ENCODE data around the gene ATOX1. TPM values are rescaled to one million over a fixed set of nuclear protein-coding genes. Genes with fewer than 3 reads are reported as not detected.

The ATOX1 gene
- total and polyA plus RNA-seq, 2 of the 4 experiments (the other 2 are of a cell fraction): 56.3 to 360 TPM

GRCh38 chr5:151805414-151806223 lies 47.2 kb upstream of the ATOX1 start:
- peaks cover 19% of the 10 kb centered on the region; the same call in 1 of the 2 replicates for H4K20me1 ChIP-seq (ENCODE audit: insufficient read depth, low read length)
- H3K4me1 ChIP-seq (ENCODE audit: control insufficient read depth, insufficient read depth, low read length): peaks cover 1% of the 10 kb centered on the region; the same call in 1 of the 2 replicates
- ATAC-seq (ENCODE audit: low read depth): peak; percentile 41
- H3K79me1 ChIP-seq (ENCODE audit: low read depth in 1 of 2, low read length in 2 of 2): peaks cover 31 to 57% of the 10 kb centered on the region in 2 experiments
- no peak overlapping the region for H3K4me3 ChIP-seq (ENCODE audit: insufficient read depth, low read depth, low read length)
- no peaks in the 10 kb centered on the region for H3K27me3 ChIP-seq (ENCODE audit: control insufficient read depth, insufficient read depth, low read length)
- TF ChIP-seq RCOR1 (IDR thresholded peaks at IDR 0.05; ENCODE audit: insufficient replicate concordance, low read length) (no peak), MAFK (IDR thresholded peaks at IDR 0.05; ENCODE audit: low read depth, low read length) (no peak), USF2 (IDR thresholded peaks at IDR 0.05; ENCODE audit: low read depth, low read length) (no peak), RAD21 (IDR thresholded peaks at IDR 0.05; ENCODE audit: low read length) (no peak), ELK1 (IDR thresholded peaks at IDR 0.05; ENCODE audit: borderline replicate concordance, low read depth, low read length) (no peak), RFX5 (IDR thresholded peaks at IDR 0.05; ENCODE audit: low read depth, low read length) (no peak), POLR2A (IDR thresholded peaks at IDR 0.05; ENCODE audit: low read depth, low read length) (no peak), CHD1 (IDR thresholded peaks at IDR 0.05; ENCODE audit: low read depth, low read length) (no peak), BHLHE40 (IDR thresholded peaks at IDR 0.05; ENCODE audit: low read depth, low read length) (no peak), CTCF (conservative IDR thresholded peaks at IDR 0.05; ENCODE audit: low read depth, low read length) (no peak), CEBPB (IDR thresholded peaks at IDR 0.05; ENCODE audit: low read depth, low read length) (no peak), SMC3 (IDR thresholded peaks at IDR 0.05; ENCODE audit: low read depth, low read length) (no peak)
- H4K5ac ChIP-seq (ENCODE audit: low read depth, low read length): no peak overlapping the region
- no peak overlapping the region for H2AFZ ChIP-seq (replicated peaks; ENCODE audit: low read length, poor library complexity)
- intact Hi-C loops (cut with micrococcal nuclease): no loop called here
- peaks cover 3% of the 10 kb centered on the region; the same call in 1 of the 2 replicates for H3K9me1 ChIP-seq (ENCODE audit: insufficient read depth, low read length)
- in situ Hi-C loops (cut with MboI; ENCODE audit: low sequenced_read_pairs): no loop called here
- peak; percentile 54 for DNase-seq
- H3K18ac ChIP-seq (ENCODE audit: low read depth, low read length): no peak overlapping the region
- no peak overlapping the region for H3K4me2 ChIP-seq (ENCODE audit: low read depth, low read length)
- no peak overlapping the region for H2AK9ac ChIP-seq (replicated peaks; ENCODE audit: low read depth, low read length, poor library complexity)
- H3K9me3 ChIP-seq (ENCODE audit: control insufficient read depth, insufficient read depth, low read length): no peaks in the 10 kb centered on the region
- no peak overlapping the region for H2BK15ac ChIP-seq (ENCODE audit: low read depth, low read length)
- H3K14ac ChIP-seq (replicated peaks; ENCODE audit: low read depth, low read length): no peak overlapping the region
- H2AK5ac ChIP-seq (ENCODE audit: low read depth, low read length): no peak overlapping the region
- no peak overlapping the region for H2BK120ac ChIP-seq (ENCODE audit: low read depth, low read length)
- dilution Hi-C loops (cut with HindIII; ENCODE audit: low sequenced_read_pairs, unreplicated experiment): no loop called here
- POLR2A ChIA-PET (ENCODE audit: unreplicated experiment): interaction anchor here (1.3 kb wide), 1 partner anchor 118 kb away, joined by 3 read pairs; no protein-coding TSS in a partner anchor
- CTCF ChIA-PET: no interaction called here
- no peak overlapping the region for H3K56ac ChIP-seq (ENCODE audit: extremely low read depth, insufficient read depth, low read length)
- peaks cover 30% of the 10 kb centered on the region for H3K36me3 ChIP-seq (ENCODE audit: control insufficient read depth, insufficient read depth, low read length)
- H4K8ac ChIP-seq (ENCODE audit: low read depth in 2 of 2, low read length in 2 of 2): no peak overlapping the region
- no peak overlapping the region for H4K91ac ChIP-seq (ENCODE audit: insufficient read depth, low read depth, low read length)
- no peak overlapping the region for H2BK5ac ChIP-seq (ENCODE audit: low read depth, low read length, poor library complexity, severe bottlenecking)
- no CpG with 5 or more reads among the region's 3 CpGs for WGBS, 2 experiments (ENCODE audit: extremely low coverage in 2 of 2, insufficient read length in 1 of 2)
- BruUV-seq (replicated peaks): no TSS peak
- no peak overlapping the region for H3K4ac ChIP-seq (ENCODE audit: low read depth, low read length)
- H2BK20ac ChIP-seq (ENCODE audit: low read depth, low read length): no peak overlapping the region
- H3K23ac ChIP-seq (ENCODE audit: low read depth, low read length): no peak overlapping the region
- H3K27ac ChIP-seq (ENCODE audit: insufficient read depth, low read length): no peak overlapping the region
- H3K9ac ChIP-seq (ENCODE audit: low read depth, low read length): no peak overlapping the region

Measured in IMR-90 (cell line).